H1 (cell line): ENCODE measurements around the gene NACA. TPM values are rescaled to one million over a fixed set of nuclear protein-coding genes. Genes with fewer than 3 reads are reported as not detected.
A peak's percentile ranks its signal among the peaks of the same experiment; 100 is the strongest.

Source experiments
- CTCF ChIA-PET: fragments of 300-600 bp; sonication (Branson Sonifier 250); formaldehyde crosslinking; loops from one replicate; lab custom pipeline; 2021; ENCODE audit not compliant: partially characterized antibody; lab: Charles Lee
- POLR2A ChIA-PET: fragments of 300-600 bp; sonication (Branson Sonifier 250); formaldehyde crosslinking; loops from one replicate; lab custom pipeline; 2021; ENCODE audit warnings: inconsistent platforms; ENCODE audit not compliant: partially characterized antibody; lab: Charles Lee
- DNase-seq, 2 experiments: peaks; one replicate each; pipeline versions ENCODE4 v3.0.0 to v3.0.0-alpha.2; 2010 to 2022; ENCODE audit warnings: low spot score in 2 of 2, low read depth in 1 of 2, mixed read lengths in 1 of 2
- FAIRE-seq: peaks from 2 replicates; lab custom pipeline; 2011; peaks lifted over from hg19 to GRCh38; lab: Jason Lieb, UNC
- H2AFZ ChIP-seq: 2 replicates; pipeline ENCODE4 v1.8.1; 2012; ENCODE audit warnings: low read length, inconsistent platforms
- H2AK5ac ChIP-seq: 2 replicates; pipeline ENCODE4 v1.6.1; 2013; ENCODE audit warnings: low read depth, low read length
- H2BK120ac ChIP-seq: replicated peaks from 2 replicates; pipeline ENCODE3; 2013; ENCODE audit warnings: low read depth, low read length, inconsistent platforms
- H2BK12ac ChIP-seq: 2 replicates; pipeline ENCODE4 v1.6.1; 2013; ENCODE audit warnings: low read depth, low read length
- H2BK15ac ChIP-seq: 2 replicates; pipeline ENCODE4 v1.6.1; 2013; ENCODE audit warnings: low read length
- H2BK20ac ChIP-seq: 2 replicates; pipeline ENCODE4 v1.6.1; 2013; ENCODE audit warnings: low read length
- H2BK5ac ChIP-seq: 2 replicates; pipeline ENCODE4 v1.6.1; 2013; ENCODE audit warnings: low read depth, low read length
- H3K14ac ChIP-seq: 2 replicates; pipeline ENCODE4 v1.6.1; 2013; ENCODE audit warnings: inconsistent platforms; ENCODE audit not compliant: insufficient read length
- H3K18ac ChIP-seq: 2 replicates; pipeline ENCODE4 v1.6.1; 2013; ENCODE audit warnings: low read length; ENCODE audit errors: extremely low read depth
- H3K23ac ChIP-seq: 2 replicates; pipeline ENCODE4 v1.6.1; 2013; ENCODE audit warnings: inconsistent platforms; ENCODE audit not compliant: insufficient read length
- H3K23me2 ChIP-seq: 2 replicates; pipeline ENCODE4 v1.6.1; 2013; ENCODE audit warnings: low read depth, low read length
- H3K27ac ChIP-seq: 2 replicates; pipeline ENCODE4 v1.6.1; 2011; ENCODE audit warnings: low read depth, low read length, inconsistent platforms
- H3K27me3 ChIP-seq, 4 experiments: replicated peaks in 1 of 4; 1 replicate in 1 of 4; 2 replicates in 3 of 4; pipeline versions ENCODE4 v1.6.1 to v1.8.1; 2011 to 2013; ENCODE audit warnings: low read length in 3 of 4, mild to moderate bottlenecking in 3 of 4, inconsistent platforms in 2 of 4, mixed read lengths in 2 of 4, moderate library complexity in 1 of 4; ENCODE audit not compliant: control insufficient read depth in 3 of 4, insufficient read depth in 3 of 4; ENCODE audit errors: extremely low read depth in 1 of 4
- H3K36me3 ChIP-seq, 4 experiments: 2 replicates each; pipeline versions ENCODE4 v1.6.1 to v1.8.1; 2011 to 2013; ENCODE audit warnings: mild to moderate bottlenecking in 4 of 4, low read length in 3 of 4, moderate library complexity in 2 of 4, control low read depth in 1 of 4, inconsistent platforms in 1 of 4; ENCODE audit not compliant: insufficient read depth in 4 of 4, control insufficient read depth in 2 of 4
- H3K4ac ChIP-seq: replicated peaks from 2 replicates; pipeline ENCODE3; 2013; ENCODE audit warnings: low read length, low read depth, mixed read lengths, inconsistent platforms; ENCODE audit not compliant: insufficient read length
- H3K4me1 ChIP-seq, 4 experiments: replicated peaks in 1 of 4; 1 replicate in 1 of 4; 2 replicates in 3 of 4; pipeline versions ENCODE4 v1.6.1 to v1.8.1; 2011 to 2013; ENCODE audit warnings: low read length in 3 of 4, inconsistent platforms in 2 of 4, mixed read lengths in 1 of 4; ENCODE audit not compliant: insufficient read depth in 4 of 4, control insufficient read depth in 3 of 4
- H3K4me2 ChIP-seq, 2 experiments: 2 replicates each; pipeline versions ENCODE4 v1.6.1 to v1.8.1; 2011 to 2013; ENCODE audit warnings: low read depth in 2 of 2, low read length in 2 of 2, control low read depth in 1 of 2, inconsistent platforms in 1 of 2, mild to moderate bottlenecking in 1 of 2; ENCODE audit not compliant: insufficient read depth in 1 of 2
- H3K4me3 ChIP-seq, 4 experiments: fragments of 200-600, 300-600 bp in 1 of 4; sonication (generic), shearing (Covaris generic), sonication (Bioruptor Twin) in 1 of 4; 2 replicates each; pipeline versions ENCODE4 v1.5.1 to v1.8.1; 2011 to 2016; ENCODE audit warnings: low read length in 4 of 4, low read depth in 3 of 4, control low read depth in 2 of 4, inconsistent platforms in 2 of 4, mild to moderate bottlenecking in 2 of 4, mixed read lengths in 1 of 4, moderate library complexity in 1 of 4; ENCODE audit not compliant: insufficient read depth in 2 of 4; ENCODE audit errors: extremely low read depth in 1 of 4
- H3K56ac ChIP-seq: replicated peaks from 2 replicates; pipeline ENCODE3; 2013; ENCODE audit warnings: low read depth, mild to moderate bottlenecking, mixed read lengths, low read length, inconsistent platforms; ENCODE audit not compliant: insufficient read length
- H3K79me1 ChIP-seq: 2 replicates; pipeline ENCODE4 v1.6.1; 2013; ENCODE audit warnings: low read depth, low read length, control low read depth
- H3K79me2 ChIP-seq, 2 experiments: 2 replicates each; pipeline versions ENCODE4 v1.6.1 to v1.8.1; 2012 to 2013; ENCODE audit warnings: low read length in 2 of 2, mild to moderate bottlenecking in 2 of 2, inconsistent platforms in 1 of 2; ENCODE audit not compliant: insufficient read depth in 2 of 2, control insufficient read depth in 1 of 2
- H3K9ac ChIP-seq, 4 experiments: replicated peaks in 1 of 4; 1 replicate in 1 of 4; 2 replicates in 3 of 4; pipeline versions ENCODE4 v1.6.1 to v1.8.1; 2011 to 2013; ENCODE audit warnings: low read depth in 3 of 4, low read length in 3 of 4, control low read depth in 2 of 4, mild to moderate bottlenecking in 2 of 4, moderate library complexity in 2 of 4, inconsistent platforms in 1 of 4; ENCODE audit errors: extremely low read depth in 1 of 4
- H3K9me3 ChIP-seq, 2 experiments: 2 replicates each; pipeline versions ENCODE4 v1.6.1 to v1.8.1; 2012 to 2013; ENCODE audit warnings: mild to moderate bottlenecking in 2 of 2, moderate library complexity in 2 of 2, control low read depth in 1 of 2, inconsistent platforms in 1 of 2, low read depth in 1 of 2, low read length in 1 of 2, mixed read lengths in 1 of 2; ENCODE audit not compliant: insufficient read depth in 2 of 2
- H4K20me1 ChIP-seq, 2 experiments: replicated peaks in 1 of 2; 2 replicates each; pipeline versions ENCODE3 to v1.8.1; 2011 to 2013; ENCODE audit warnings: inconsistent platforms in 2 of 2, low read length in 2 of 2, mild to moderate bottlenecking in 1 of 2; ENCODE audit not compliant: insufficient read depth in 2 of 2, control insufficient read depth in 1 of 2
- H4K5ac ChIP-seq: 2 replicates; pipeline ENCODE4 v1.6.1; 2013; ENCODE audit warnings: low read length, low read depth, mixed read lengths, inconsistent platforms; ENCODE audit not compliant: insufficient read length
- H4K8ac ChIP-seq: 2 replicates; pipeline ENCODE4 v1.8.0; 2013; ENCODE audit warnings: mild to moderate bottlenecking, moderate library complexity, low read length, inconsistent platforms; ENCODE audit not compliant: insufficient read depth; ENCODE audit errors: extremely low read depth
- H4K91ac ChIP-seq: replicated peaks from 2 replicates; pipeline ENCODE3; 2013; ENCODE audit warnings: low read length, mixed read lengths, inconsistent platforms; ENCODE audit not compliant: insufficient read length
- HDAC6 ChIP-seq: IDR thresholded peaks from one replicate; pipeline ENCODE4 v1.7.1; 2012; ENCODE audit warnings: low read depth, mild to moderate bottlenecking, inconsistent platforms, low read length, moderate library complexity
- SIN3A ChIP-seq, 2 experiments: IDR thresholded peaks in 1 of 2; conservative IDR thresholded peaks in 1 of 2; 2 replicates each; pipeline ENCODE4 v1.6.1; 2011 to 2012; ENCODE audit warnings: low read length in 2 of 2, improper control_type of control experiment in 1 of 2, low read depth in 1 of 2, mild to moderate bottlenecking in 1 of 2
- SIRT6 ChIP-seq: IDR thresholded peaks from one replicate; pipeline ENCODE4 v1.7.1; 2012; ENCODE audit warnings: low read length, inconsistent platforms
- TEAD4 ChIP-seq: IDR thresholded peaks from 2 replicates; pipeline ENCODE4 v1.6.1; 2012; ENCODE audit warnings: low read depth, low read length, inconsistent platforms, mixed read lengths
- WGBS, 2 experiments: shearing (Covaris generic) in 1 of 2; methylation state at CpG; one replicate each; pipeline versions ENCODE4 v1.1.6 to v1.1.7; 2013 to 2015; ENCODE audit warnings: low lambda C conversion rate in 2 of 2, mixed read lengths in 2 of 2, inconsistent platforms in 1 of 2, low coverage in 1 of 2, missing lambda C conversion rate in 1 of 2; ENCODE audit not compliant: insufficient replicate concordance in 2 of 2, insufficient coverage in 1 of 2, insufficient read length in 1 of 2; ENCODE audit errors: extremely low coverage in 1 of 2, missing lambda C conversion rate in 1 of 2; 5-methylcytosine and 5-hydroxymethylcytosine counted together
- polyA plus RNA-seq, 7 experiments: library from polyadenylated mRNA; depleted of rRNA in 3 of 7; stranded (reverse) in 5 of 7; unstranded in 2 of 7; fragments of >200 nt in 5 of 7; fragments of 200-250 nt in 2 of 7; gene quantifications; 1 replicate in 5 of 7; 2 replicates in 1 of 7; 4 replicates in 1 of 7; pipeline versions ENCODE4 v1.2.1 to v1.2.3, GENCODE V29; 2011 to 2013; ENCODE audit warnings: missing spikeins in 2 of 7, mixed read lengths in 2 of 7
- total RNA-seq: library from RNA; stranded (reverse); fragmentation: NEBNext Ultra II Directional; extraction: Animal tissue kit (Norgen Biotek cat#: 25700); gene quantifications from 2 replicates; pipeline ENCODE4 v1.2.1, GENCODE V29; 2021
- TF ChIP-seq, protein P1 (sequence below): IDR thresholded peaks from 2 replicates; pipeline ENCODE4 v1.6.1; 2012; ENCODE audit warnings: inconsistent platforms

The NACA gene
- total and polyA plus RNA-seq, 2 of the 8 experiments (the other 6 are each of a cell fraction or from before 2014, with no cell fraction given): 511 to 1,063 TPM

DNA sequence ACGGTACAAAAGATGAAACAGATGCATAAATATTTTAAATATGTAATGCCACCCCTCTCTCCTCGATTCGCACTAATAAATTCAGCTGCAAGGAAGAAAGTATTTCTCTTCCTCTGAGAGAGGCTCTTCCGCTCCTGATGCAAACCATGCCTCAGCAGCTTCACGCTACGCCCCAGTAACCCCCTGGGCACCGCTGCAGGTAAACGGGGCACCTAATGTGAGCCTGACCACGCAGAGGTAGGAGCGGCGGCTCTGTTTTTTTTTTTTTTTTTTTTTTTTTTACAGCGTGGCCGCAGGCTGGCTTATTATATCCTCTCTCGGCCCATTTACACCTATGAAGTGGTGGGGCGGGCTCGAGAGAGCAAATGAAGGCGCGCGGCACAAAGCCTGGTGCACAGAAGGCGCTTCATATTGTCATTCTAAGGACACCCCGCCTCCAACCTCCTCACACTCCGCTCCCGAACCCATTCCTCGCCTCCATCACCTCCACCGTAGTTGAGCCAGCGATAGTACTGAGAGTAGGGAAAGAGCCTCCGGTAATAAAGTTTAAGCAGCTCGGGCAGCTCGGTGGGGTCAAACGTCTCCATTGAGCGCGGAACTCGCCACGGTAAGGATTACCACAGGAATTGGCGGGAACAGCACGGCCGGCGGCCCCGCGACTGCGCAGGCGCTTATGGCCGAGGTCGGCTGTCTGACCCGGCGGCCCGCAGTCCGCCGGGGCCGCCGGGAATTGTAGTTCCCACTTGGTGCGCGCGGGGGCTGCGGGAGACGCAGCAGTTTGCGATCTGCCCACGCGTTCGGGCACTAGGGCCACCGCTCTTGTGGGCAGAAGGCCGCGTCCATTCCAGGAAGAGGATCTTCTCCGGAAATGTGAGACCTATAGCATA lies 26.9 kb upstream of the NACA start, which contains the start of gene PRIM1:
PRIM1 (minus strand) TSS at position 612 of the 887 bp plus-strand sequence; CDS start at position 587, 25 bp downstream.
- H3K56ac ChIP-seq: peak within 1 kb of the TSS; percentile 60
- no peak for TF ChIP-seq HDAC6
- no peak for TF ChIP-seq SIRT6
- peak in 1 of 2 experiments; percentile 20; a peak in 1 of 4 replicates for TF ChIP-seq SIN3A (conservative IDR thresholded peaks at IDR 0.05 in 1 of 2, IDR thresholded peaks at IDR 0.05 in 1 of 2; ENCODE audit: low read depth in 1 of 2, low read length in 2 of 2)
- TF ChIP-seq, protein P1, sequence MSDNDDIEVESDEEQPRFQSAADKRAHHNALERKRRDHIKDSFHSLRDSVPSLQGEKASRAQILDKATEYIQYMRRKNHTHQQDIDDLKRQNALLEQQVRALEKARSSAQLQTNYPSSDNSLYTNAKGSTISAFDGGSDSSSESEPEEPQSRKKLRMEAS: peak; percentile 73
- TF ChIP-seq TEAD4: no peak

More for the DNA sequence above, 26.9 kb upstream of the NACA start, which contains the start of gene PRIM1:
- H3K4ac ChIP-seq: peak within 1 kb of the TSS; percentile 94
- H2BK120ac ChIP-seq: peak within 1 kb of the TSS; percentile 87
- H2BK12ac ChIP-seq: peak within 1 kb of the TSS; percentile 96
- H4K20me1 ChIP-seq: peaks cover 0 to 3% of the 10 kb centered on the region in 2 experiments
- no peak within 1 kb of the TSS for H3K23ac ChIP-seq
- H2AFZ ChIP-seq: peak within 1 kb of the TSS; percentile 97
- H3K4me3 ChIP-seq: peak within 1 kb of the TSS; percentile 70 to 95 (median 90)
- ChIA-PET POLR2A (interaction anchor here (0.5 to 43.7 kb wide), 17 partner anchors 11 to 501 kb away, joined by 3 to 1406 read pairs (median 4); partner anchors contain the start of genes NACA, PTGES3, SPRYD4 and STAT6), CTCF (interaction anchor here (0.6 to 3.2 kb wide), 7 partner anchors 8 to 346 kb away, joined by 3 to 16 read pairs (median 4); no protein-coding TSS in a partner anchor)
- peak within 1 kb of the TSS; percentile 99 for H4K8ac ChIP-seq
- H3K79me1 ChIP-seq: no peaks in the 10 kb centered on the region
- peaks cover 7% of the 10 kb centered on the region for H3K23me2 ChIP-seq
- peak within 1 kb of the TSS; percentile 63 to 81 for H3K4me2 ChIP-seq
- H3K18ac ChIP-seq: peak within 1 kb of the TSS; percentile 95
- peaks cover 2 to 29% (median 15%) of the 10 kb centered on the region in 4 experiments; a peak in 5 of 8 replicates for H3K36me3 ChIP-seq
- FAIRE-seq (no peak), DNase-seq (peak; percentile 64 to 94)
- H2BK5ac ChIP-seq: peak within 1 kb of the TSS; percentile 98
- WGBS, 2 experiments: 1% methylated on average over 64 of the region's 64 CpGs; no CpG with 5 or more reads in 1 of the 2 experiments
- peak within 1 kb of the TSS; percentile 97 for H4K5ac ChIP-seq
- peak within 1 kb of the TSS; percentile 98 for H3K27ac ChIP-seq
- peak within 1 kb of the TSS; percentile 91 for H4K91ac ChIP-seq
- peaks cover 0 to 4% (median 0%) of the 10 kb centered on the region in 4 experiments; a peak in 2 of 7 replicates for H3K4me1 ChIP-seq
- no peaks in the 10 kb centered on the region for H3K27me3 ChIP-seq
- no peak within 1 kb of the TSS for H2AK5ac ChIP-seq
- peak within 1 kb of the TSS; percentile 96 to 100 (median 98) for H3K9ac ChIP-seq
- no peak within 1 kb of the TSS for H2BK20ac ChIP-seq
- H2BK15ac ChIP-seq: no peak within 1 kb of the TSS
- peak within 1 kb of the TSS; percentile 68 for H3K14ac ChIP-seq
- H3K9me3 ChIP-seq: no peaks in the 10 kb centered on the region
- peaks cover 0 to 10% of the 10 kb centered on the region in 2 experiments; a peak in 2 of 4 replicates for H3K79me2 ChIP-seq
